ENCODE data around the gene MYLK3. TPM values are rescaled to one million over a fixed set of nuclear protein-coding genes. Genes with fewer than 3 reads are reported as not detected.
"Not testable (repeated sequence)": the region's sequence is repeated elsewhere in the genome, so short reads cannot be mapped to it uniquely, and the experiment has no call there.

Gene MYLK3
- total RNA-seq, 2 donors from 2014 or later: 0.29 to 0.97 TPM

- intact Hi-C loops (cut with DNase I): no loop called here
- DNase-seq (ENCODE audit: low spot score): no peak
Observed at GRCh38 chr16:46702030-46702429, 46.1 kb downstream of the MYLK3 start.

- DNase-seq (ENCODE audit: low spot score): no peak
- intact Hi-C loops (cut with DNase I): no loop called here
Observed at GRCh38 chr16:46701615-46702014, 46.5 kb downstream of the MYLK3 start.

- DNase-seq (ENCODE audit: low spot score): no peak
- intact Hi-C loops (cut with DNase I): no loop called here
Observed at GRCh38 chr16:46700048-46700447, 48.1 kb downstream of the MYLK3 start.

GRCh38 chr16:46696957-46697356, 51.2 kb downstream of the MYLK3 start:
- intact Hi-C loops (cut with DNase I): no loop called here
- DNase-seq (ENCODE audit: low spot score): no peak

- intact Hi-C loops (cut with DNase I): no loop called here
- no peak for DNase-seq (ENCODE audit: low spot score)
Observed at GRCh38 chr16:46695937-46696336, 52.2 kb downstream of the MYLK3 start.

GRCh38 chr16:46693598-46693997, 54.5 kb downstream of the MYLK3 start:
- no peak for DNase-seq (ENCODE audit: low spot score)
- intact Hi-C loops (cut with DNase I): no loop called here

- intact Hi-C loops (cut with DNase I): no loop called here
- DNase-seq (ENCODE audit: low spot score): no peak
Observed at GRCh38 chr16:46691726-46692125, 56.4 kb downstream of the MYLK3 start.

GRCh38 chr16:46690281-46691178, 57.6 kb downstream of the MYLK3 start:
- intact Hi-C loops (cut with DNase I): no loop called here
- no peak for DNase-seq (ENCODE audit: low spot score)

GRCh38 chr16:46689365-46690280, 58.5 kb downstream of the MYLK3 start, which contains the start of gene ORC6:
Gene ORC6, plus strand, starts transcription at chr16:46689659. Its CDS starts 47 bp downstream, at chr16:46689706.
- DNase-seq (ENCODE audit: low spot score): peak; percentile 99
- intact Hi-C loops (cut with DNase I): no loop called here

- intact Hi-C loops (cut with DNase I): no loop called here
- peak; percentile 100 for DNase-seq (ENCODE audit: low spot score)
Observed at GRCh38 chr16:46688654-46689364, 59.3 kb downstream of the MYLK3 start, which contains the start of gene VPS35. Gene VPS35, minus strand, starts transcription at chr16:46689178. Its CDS starts 45 bp downstream, at chr16:46689133.

- DNase-seq (ENCODE audit: low spot score): peak; percentile 84
- intact Hi-C loops (cut with DNase I): no loop called here
Observed at GRCh38 chr16:46688101-46688653, 60.0 kb downstream of the MYLK3 start.

GRCh38 chr16:46687486-46687885, 60.7 kb downstream of the MYLK3 start:
- intact Hi-C loops (cut with DNase I): no loop called here
- no peak for DNase-seq (ENCODE audit: low spot score)

- DNase-seq (ENCODE audit: low spot score): no peak
- intact Hi-C loops (cut with DNase I): no loop called here
Observed at GRCh38 chr16:46686815-46687473, 61.2 kb downstream of the MYLK3 start.

GRCh38 chr16:46681867-46682266, 66.3 kb downstream of the MYLK3 start:
- DNase-seq (ENCODE audit: low spot score); intact Hi-C loops (cut with DNase I): not testable (repeated sequence)

- intact Hi-C loops (cut with DNase I): not testable (repeated sequence)
Observed at GRCh38 chr16:46677943-46678342, 70.2 kb downstream of the MYLK3 start.

GRCh38 chr16:46673320-46674013, 74.7 kb downstream of the MYLK3 start:
- intact Hi-C loops (cut with DNase I): no loop called here
- DNase-seq (ENCODE audit: low spot score): no peak

More at GRCh38 chr16:46677943-46678342, 70.2 kb downstream of the MYLK3 start:
- DNase-seq (ENCODE audit: low spot score): not testable (repeated sequence)

- DNase-seq (ENCODE audit: low spot score): no peak
- intact Hi-C loops (cut with DNase I): no loop called here
Observed at GRCh38 chr16:46662123-46662522, 86.0 kb downstream of the MYLK3 start.

GRCh38 chr16:46658925-46659324, 89.2 kb downstream of the MYLK3 start:
- DNase-seq (ENCODE audit: low spot score): no peak

More at GRCh38 chr16:46658925-46659324, 89.2 kb downstream of the MYLK3 start:
- intact Hi-C loops (cut with DNase I): no loop called here

All from posterior vena cava (tissue), 2 donors.